Prostate gland (tissue), 2 donors: ENCODE results near the gene DNAH14.
"Not testable (repeated sequence)": the region's sequence is repeated elsewhere in the genome, so short reads cannot be mapped to it uniquely, and the experiment has no call there.

Experiments used
- CTCF ChIP-seq, 4 experiments: fragments of 200-600 bp in 2 of 4; fragments of 450-650 bp in 2 of 4; sonication (generic) in 2 of 4; IDR thresholded peaks; 1 replicate in 3 of 4; 2 replicates in 1 of 4; pipeline ENCODE4 v1.5.1; 2016 to 2019; ENCODE audit warnings: antibody characterized with exemption in 4 of 4, mild to moderate bottlenecking in 2 of 4, moderate library complexity in 2 of 4
- POLR2AphosphoS5 ChIP-seq: sonication (generic); formaldehyde crosslinking; IDR thresholded peaks from one replicate; pipeline ENCODE4 v1.6.1; 2017; ENCODE audit warnings: antibody characterized with exemption

GRCh38 chr1:225008050-225008449 is 78.6 kb downstream of the DNAH14 start:
- TF ChIP-seq POLR2AphosphoS5; CTCF (IDR thresholded peaks at IDR 0.05): not testable (repeated sequence)
